HS-5 (cell line): ENCODE results near the gene ANKRD35.

ENCODE experiments used
- DNase-seq: peaks from one replicate; pipeline ENCODE4 v3.0.0-alpha.2; 2012; ENCODE audit warnings: low read depth

ANKRD35 gene

DNA sequence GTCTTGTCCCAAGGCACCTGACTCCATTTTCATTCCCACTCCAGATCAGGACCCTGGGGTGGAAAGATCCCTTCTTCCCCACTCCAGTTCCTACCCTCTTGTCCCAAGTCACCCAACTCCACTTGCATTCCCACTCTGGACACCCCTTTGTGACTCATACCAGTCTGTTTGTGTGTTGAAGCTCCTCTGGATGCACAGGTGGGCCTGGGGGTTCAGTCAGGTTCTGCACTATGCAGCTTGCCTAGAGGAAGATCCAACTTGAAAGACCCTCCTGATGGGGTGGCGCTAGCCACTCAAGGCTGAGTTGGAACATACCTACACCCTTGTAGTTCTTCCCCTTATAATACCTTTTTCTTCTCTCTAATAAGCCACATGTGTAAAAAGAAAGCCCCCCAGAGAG lies 9.8 kb upstream of the ANKRD35 start:
- no peak for DNase-seq

DNA sequence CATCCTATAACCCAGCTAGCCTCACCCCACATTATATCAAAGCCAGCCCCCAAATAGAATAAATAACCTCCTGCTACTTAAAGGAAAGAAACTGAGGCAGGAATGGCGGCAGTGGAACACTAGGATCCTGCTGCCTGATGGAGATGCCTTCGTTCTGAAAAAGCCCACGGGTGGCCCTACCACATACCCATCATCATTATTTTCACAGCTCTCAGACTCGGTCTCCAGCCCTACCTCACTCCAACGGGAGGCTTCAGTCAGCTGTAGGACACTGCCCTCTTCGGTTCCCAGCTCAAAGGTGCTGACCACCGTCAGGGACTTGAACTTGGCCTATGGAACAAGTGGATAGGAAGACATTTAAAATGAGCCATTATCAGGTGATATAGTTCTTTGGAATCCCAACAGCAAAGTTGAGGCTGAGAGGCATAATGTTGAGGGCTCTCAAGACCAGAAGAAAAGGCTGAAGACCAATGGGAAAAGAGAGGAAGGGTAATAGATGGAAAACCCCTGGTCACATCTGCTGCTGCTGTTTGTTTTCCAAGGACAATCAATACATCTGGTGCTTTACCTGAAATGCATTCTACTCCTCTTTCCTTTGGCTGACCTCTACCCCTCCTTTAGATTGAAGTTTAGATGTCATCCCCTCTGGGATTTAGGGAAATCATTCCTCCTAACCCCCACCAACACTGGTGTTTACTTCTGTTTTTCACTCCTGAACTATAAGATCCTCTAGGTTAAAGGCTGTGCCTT lies 7.8 kb upstream of the ANKRD35 start:
- DNase-seq: no peak

DNA sequence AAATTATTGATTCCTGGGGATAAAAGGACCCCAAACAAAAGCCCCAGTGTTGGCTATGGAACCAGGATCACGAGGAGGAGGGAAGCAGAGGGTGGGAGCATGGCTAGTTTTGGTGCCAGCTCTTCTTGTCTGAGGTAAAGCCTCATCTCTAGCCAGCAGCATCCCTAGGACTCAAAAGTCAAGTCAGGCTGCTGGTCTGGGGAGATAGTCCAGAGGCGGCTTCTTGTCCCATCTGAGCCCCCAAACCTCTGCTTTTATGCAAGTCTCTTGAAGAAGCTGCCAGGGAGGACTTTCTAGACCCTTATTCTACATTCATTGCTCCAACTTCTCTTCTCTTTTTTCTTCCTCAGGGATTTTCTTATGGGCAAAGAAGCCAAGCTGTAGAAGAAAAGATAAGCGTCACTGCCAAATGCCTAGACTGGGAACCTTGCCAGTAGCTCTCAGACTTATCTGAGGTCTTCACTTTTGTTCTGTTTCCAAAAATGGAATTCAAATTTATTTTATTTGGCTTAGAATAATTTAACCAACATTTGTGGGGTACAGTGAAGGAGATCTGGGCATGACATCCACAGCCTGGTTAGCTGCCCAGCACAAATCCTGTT lies 6.9 kb upstream of the ANKRD35 start:
- DNase-seq: no peak

DNA sequence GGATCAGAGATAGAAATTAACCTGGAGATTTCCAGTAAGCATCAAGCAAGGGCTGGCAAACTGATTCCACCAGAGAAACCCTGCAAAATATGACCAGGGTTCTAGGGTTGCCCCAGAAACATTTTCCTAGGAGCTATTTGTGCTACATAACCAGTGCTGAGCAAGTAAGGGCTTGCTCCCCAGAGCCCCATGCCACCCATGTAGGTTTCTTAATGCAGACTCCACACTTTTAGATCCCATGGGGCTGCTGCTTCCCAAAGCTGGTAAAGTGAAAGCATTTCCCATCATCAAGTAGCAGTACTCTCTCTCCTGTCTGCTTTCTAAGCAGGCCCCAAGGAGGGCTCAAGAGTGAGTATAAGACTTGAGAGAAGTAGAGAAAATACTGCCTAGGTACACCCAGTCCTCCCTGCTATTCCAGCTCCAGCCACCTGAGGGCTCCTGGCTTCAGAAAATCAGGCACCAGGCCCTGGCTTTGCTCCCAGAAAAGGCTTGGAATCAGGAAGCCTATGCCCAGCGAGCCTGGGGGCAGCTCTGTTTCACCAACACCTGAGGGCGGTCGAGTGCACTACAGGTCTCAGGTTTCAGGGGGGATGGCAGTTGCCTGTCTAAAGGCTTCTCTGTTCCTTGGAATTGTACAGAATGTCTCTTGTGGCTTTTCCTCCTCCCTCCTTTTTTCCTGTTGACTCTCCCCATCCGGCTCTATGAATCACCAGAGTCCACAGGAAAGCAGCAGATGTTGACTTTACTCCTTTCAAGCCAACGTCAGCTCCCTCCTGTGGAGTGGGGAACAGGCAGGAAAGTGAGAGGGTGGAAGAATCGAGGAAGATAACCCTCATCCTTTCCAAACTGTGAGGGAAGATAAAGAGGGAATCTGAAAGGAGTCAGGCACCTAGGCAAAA lies 6.2 kb upstream of the ANKRD35 start:
- DNase-seq: peak; percentile 98

DNA sequence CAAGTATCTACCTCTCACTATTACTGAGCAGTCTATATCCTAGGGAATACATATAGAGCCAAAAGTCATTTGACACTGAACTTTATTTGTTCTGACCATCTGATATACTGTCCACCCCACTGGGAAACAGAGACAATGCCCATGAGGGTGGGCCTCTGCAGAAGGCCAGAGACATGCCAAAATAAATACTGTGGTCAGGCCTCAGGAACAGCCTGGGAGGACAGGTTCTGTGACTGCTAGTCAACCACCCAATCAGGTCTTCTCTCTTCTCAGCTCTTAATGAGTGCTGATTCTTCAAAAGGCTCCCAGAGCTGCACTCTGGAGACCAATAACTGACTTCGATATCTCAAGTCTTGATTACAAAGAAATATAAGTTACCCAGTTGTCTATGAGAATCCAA lies 5.5 kb upstream of the ANKRD35 start:
- DNase-seq: no peak

DNA sequence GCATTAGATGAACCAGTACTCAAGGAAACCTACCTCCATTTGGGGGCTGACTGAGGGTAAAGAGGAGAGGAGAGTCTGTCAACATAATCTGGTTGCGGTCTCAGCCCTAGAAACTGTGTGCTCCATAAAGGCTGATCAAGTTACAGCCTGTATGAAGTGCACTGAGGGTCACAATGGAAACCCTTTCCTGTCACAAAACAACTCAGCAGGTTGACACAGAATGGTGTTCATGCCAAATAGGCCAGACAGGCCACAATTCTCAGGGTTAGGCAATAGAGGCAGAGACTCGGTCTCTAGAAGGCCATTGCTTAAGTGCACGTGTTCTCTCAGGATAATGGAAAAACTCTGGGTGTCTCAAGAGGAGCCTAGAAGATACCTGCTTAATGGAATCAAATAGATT lies 4.1 kb upstream of the ANKRD35 start:
- DNase-seq: no peak

DNA sequence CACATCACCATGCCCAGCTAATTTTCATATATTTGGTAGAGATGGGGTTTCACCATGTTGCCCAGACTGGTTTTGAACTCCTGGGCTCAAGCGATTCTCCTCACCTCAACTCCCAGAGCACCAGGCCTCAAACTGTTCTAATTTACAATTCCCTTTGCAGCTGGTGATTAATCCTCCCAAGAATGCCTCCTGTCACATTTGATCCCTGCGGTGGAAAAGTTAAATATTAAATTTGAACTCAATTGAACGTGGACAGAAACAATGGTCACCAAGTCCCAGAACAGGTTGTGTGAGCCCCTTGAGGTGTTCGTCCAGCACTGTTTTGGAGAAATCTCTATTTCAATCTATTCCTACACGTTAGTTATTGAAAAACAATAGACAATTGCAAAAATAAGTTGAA lies 2.0 kb upstream of the ANKRD35 start:
- DNase-seq: no peak

DNA sequence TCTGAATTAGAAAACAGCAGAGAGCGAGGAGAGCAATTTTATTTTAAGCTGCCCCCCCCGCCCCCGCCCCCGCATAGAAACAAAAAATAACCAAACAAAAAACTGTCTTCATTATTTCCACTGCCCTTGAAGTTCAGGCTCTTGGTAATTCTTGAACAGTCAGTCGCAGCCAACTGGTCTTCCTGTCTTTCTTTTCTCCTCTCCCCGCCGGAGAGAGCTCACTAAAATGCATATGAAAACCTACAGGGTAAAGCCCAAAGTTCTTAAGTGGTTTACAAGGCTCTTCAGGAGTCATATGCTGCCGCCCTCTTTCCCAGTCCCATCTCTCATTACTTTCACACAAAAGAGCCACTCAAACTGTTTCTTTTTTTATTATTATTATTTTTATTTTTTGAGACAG lies 1.1 kb upstream of the ANKRD35 start:
- DNase-seq: no peak

DNA sequence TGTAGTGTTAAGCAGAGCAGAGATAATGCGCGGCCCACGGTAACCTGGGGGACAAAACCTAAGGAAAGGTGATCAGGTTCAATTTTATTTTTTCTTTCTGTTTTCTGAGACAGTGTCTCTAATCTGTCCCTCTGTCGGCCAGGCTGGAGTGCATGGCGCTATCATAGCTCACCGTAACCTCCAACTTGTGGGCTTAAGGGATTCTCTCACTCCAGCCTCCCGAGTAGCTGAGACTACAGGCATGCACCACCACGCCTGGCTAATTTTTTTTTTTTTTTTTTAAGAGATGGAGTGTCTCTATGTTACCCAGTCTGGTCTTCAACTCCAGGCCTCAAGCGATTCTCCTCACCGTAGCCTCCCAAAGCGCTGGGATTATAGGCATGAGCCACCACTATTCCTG lies 724 bp upstream of the ANKRD35 start:
- DNase-seq: no peak

DNA sequence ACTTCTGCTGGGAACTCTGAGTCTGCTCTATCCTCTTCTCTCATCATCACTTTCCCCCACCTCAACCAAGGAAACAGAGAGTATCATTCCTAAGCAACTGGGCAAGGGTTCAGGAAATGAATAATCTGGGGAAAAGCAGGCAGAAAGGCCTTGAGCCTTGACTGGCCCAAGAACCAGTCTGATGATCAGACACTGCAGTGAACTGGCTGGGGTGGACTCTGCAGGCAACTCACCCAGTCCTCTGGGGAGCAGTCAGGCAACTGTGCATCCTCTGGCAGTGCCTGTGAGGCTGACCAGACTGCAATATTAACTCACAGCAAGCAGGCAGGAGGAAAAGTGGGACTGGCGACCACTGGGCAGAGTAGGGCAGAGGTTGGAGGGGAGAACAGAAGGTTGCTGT lies 991 bp downstream of the ANKRD35 start:
- DNase-seq: no peak

DNA sequence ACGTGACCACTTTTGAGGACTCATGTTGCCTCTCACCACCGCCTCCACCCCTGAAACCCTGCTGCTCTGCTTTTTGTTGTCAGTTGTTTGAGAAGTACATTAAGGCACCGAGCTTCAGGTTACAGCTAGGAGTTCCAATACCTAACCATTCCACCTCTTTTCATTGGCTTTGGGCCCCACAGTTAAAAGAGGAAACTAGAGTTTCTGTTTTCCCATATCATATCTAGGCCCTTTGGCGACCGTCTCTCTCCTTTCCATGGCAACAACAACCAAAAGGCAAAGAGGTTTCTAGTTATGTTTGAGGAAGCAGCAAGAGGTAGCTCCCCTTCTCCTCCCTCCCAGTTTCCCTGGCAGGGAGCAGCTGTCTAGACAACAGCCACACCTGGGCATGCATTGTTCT lies 5.9 kb downstream of the ANKRD35 start:
- DNase-seq: no peak

DNA sequence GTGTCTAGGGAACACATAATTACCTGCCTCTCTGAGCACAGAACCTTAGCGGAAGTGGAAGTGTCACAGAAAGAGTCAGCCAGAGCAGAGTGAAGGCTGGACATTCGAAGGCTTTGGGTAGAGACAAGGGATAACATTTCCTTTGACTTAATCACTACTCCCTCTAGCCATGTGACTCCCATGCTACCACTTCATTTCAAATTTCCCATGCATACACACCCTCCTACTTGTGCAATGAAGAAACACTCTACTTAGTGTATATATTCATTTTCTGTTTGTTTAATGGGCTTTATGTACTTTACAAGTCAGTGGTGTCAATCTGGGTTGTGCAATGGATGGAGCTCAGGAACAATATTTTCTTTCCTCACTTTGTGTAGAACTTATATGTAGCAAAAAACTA lies 6.9 kb downstream of the ANKRD35 start:
- DNase-seq: no peak

DNA sequence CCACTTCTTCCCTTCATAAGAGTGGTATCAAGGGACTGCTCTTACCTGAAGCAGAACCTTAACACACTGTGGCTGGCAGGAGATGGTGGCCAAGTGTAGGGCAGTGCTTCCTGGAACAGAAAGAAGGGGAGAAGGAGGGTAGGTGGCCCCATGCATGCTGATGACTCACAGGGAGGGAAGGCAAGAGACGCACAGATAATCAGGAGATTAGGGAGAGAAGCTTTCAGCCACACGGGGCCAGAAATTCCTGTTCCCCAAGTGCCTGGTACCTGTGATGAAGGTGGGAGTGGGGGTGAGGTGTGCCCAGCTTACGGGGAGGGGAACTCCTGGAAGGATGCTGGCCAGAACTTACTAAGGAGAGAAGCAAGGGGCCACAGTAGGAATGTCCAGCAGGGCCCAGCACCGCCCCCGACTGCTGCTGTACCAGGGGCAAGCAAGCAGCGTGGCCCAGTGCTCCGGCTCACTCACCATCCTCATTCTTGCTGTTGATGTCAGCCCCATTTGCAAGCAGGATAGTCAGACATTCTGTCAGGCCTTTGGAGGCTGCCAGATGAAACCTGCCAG lies 7.7 kb downstream of the ANKRD35 start:
- no peak for DNase-seq

DNA sequence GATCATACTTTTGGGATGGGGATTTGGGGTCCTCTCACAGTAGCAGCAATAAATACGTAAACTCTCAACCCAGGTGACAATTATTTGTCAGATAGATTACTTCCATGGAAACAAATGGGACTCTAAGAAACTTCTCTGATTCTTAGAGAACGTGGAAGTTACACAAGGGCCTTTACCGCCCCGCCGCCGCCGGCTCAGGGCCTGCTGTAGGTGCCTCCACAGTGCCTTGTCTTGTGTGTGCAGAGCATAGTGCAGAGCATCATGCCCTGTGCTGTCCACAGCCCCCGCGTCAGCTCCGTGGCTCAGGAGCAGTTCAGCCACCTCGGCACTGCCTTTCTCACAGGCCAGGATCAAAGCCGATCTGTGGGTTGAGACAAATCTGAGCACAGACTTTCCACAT lies 11.0 kb downstream of the ANKRD35 start:
- DNase-seq: no peak

DNA sequence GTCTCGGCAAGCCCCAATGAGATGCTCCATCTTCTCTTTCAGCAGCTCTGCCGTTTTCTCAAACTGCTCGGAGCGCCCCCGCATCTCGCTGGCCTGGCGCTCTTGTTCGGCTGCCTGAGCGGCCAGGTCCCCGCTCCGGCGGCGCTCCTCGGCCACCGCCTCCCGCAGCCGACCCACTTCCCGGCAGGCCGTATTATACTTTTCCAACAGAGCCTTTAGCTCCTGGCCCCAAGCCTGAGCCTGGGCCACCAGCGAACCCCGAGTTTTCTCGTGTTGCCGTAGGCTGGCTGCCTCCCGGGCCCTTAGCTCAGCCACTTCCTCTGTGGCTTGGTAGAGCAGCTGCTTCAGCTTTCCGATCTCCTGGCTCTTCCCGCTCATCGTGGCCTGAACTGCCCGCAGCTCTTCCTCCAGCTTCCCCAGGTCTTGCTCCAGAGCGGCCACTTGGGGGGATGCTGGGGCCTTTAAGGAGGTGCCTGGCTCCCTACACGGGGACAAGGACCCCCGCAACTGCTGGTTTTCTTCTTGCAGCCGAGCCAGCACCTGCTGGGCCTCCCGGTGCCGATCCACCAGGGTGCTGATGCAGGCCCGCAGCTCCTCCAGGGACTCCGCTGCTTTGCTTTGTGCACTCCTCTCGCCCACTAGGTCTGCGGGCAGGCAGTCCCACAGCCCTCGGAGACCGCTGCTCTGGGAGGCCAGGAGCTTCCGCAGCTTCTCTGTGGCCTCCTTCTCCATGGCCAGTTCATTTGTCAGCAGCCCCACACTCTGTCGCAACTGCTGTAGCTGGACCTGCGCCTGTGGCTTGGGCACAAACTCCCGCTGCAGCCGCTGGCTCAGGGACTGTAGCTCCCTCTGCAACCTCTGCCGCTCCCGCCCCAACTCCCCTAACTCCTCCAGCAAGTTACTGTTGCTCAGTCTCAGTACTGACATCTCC lies 13.4 kb downstream of the ANKRD35 start:
- DNase-seq: no peak

DNA sequence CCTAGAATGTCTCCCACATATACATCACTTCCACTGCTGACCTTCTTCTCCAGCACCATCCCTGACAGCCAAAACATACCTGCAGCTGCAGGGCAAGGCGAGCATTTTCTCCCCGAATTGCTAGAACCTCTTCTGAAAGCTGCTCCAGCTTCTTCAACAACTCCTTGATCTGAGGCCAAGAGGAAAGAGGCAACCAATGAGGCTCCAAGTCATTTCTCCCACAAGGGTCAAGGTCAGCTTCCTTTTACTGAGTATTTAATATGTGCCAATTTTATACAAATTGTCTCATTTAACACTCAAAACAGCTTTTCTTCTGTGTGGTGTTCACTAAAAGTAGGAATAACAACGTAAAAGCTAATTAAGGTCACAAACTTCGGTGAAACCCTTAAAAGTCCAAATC lies 17.4 kb downstream of the ANKRD35 start:
- DNase-seq: no peak

DNA sequence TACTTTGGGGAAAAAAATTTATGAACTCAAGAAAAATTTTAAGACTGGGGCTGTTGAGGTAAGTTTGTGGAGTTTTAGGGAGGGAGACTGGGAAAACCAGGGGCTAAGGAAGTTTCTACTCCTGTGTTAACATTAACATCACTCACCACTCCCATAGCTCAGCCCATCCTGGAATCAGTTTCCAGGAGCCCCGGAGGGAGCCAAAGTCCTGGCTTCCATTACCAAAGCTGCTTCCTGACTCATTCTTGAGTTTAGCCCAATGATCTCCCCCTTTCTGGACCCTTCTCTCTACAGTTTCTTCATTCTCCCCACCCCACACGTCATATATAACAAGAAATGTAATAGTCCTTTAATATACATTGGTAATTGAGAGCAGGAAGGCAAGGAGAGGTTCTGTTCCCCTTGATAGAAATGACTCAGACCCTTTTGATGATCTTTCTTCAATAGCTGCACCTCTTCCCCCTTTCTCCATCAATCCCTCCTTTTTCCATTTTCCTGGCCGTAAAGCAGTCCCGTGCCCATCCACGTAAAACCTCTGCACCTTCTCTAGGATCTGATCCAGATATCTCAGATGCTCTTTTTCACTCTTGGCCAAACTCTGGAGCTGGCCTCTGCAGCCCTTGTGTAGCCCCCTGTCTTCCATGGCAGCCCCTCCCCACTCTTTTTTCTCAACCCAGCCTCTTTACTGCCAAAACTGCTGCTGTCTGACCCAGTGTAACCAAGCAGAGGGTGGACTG lies 22.2 kb downstream of the ANKRD35 start:
- DNase-seq: no peak

DNA sequence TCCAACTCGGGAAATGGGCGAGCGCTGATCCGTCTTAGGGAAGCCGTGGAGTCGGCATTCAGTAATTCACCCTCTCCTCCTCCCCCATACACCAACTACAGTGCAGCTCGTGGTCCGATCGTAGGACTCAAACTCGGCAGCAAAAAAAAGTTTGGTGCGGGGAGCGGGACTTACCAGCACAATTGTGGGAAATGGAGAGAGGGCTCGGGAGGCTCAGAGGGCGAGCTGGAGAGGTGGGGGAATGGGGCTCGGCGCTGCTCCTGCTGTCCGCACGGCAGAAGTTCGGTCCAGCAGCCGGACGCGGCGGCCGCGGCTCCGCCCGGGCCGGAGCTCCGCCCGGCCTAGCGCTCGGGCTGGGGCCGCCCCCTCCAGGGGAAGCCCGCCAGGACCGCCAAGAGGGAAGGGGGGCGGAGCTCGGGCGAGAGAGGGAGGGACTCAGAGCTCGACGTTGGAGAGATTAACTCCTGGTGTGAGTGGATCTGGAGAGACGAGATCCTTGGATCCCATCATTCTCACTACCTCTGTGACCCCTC lies 26.1 kb downstream of the ANKRD35 start:
- peak; percentile 59 for DNase-seq

DNA sequence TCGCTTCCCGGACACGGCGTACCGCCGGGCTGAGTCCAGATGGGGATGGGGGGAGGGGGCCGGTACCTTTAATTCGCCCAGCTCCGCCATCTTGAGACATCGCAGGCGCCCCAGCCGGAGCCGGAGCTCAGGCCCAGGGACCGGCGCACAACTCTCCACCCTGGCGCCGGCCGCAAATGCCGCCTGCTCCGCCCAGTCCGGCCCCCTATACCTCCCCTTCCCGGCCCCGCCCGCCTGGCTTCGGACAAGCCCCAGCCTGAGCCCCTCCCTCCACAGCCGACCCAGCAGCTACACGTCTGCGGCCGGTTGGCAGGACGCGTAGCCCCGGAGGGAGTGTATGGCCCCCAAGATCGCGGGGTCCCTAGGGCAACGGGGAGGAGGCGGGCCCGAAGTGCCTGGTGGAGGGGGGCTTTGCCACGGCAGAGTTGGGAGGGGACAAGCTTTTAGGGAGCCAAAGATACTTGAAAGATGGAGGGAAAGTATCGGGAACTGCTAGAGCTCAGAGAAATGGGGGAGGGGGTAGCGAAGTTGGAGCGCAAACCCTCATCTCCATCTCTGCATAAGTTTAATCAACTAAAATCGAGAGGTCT lies 26.7 kb downstream of the ANKRD35 start, which contains the start of gene PIAS3:
PIAS3 (minus strand) TSS at position 181 of the 590 bp plus-strand sequence; CDS start at position 90, 91 bp downstream.
- DNase-seq: peak; percentile 57
